ENCODE data around the gene TJP3. TPM values are rescaled to one million over a fixed set of nuclear protein-coding genes. Genes with fewer than 3 reads are reported as not detected.

The TJP3 gene
- total RNA-seq, 1 donor from 2014 or later = 21.7 TPM

GRCh38 chr19:3674784-3675543, 33.2 kb upstream of the TJP3 start:
- peaks cover under 1% of the 10 kb centered on the region for H3K36me3 Mint-ChIP-seq
- no peak for DNase-seq (ENCODE audit: low spot score in 2 of 2, unreplicated experiment in 2 of 2)

GRCh38 chr19:3678188-3678587, 30.0 kb upstream of the TJP3 start:
- Mint-ChIP-seq H3K36me3 (peaks cover 2% of the 10 kb centered on the region), H3K4me3 (no peak overlapping the region), H3K27ac (no peak overlapping the region), H3K4me1 (peaks cover 3% of the 10 kb centered on the region), H3K9me3 (no peaks in the 10 kb centered on the region), H3K27me3 (ENCODE audit: low read depth) (no peaks in the 10 kb centered on the region)
- DNase-seq (ENCODE audit: low spot score in 2 of 2, unreplicated experiment in 2 of 2) = no peak
- no peak for TF ChIP-seq CTCF (IDR thresholded peaks at IDR 0.05; ENCODE audit: unreplicated experiment)

More at GRCh38 chr19:3674784-3675543, 33.2 kb upstream of the TJP3 start:
- H3K27ac Mint-ChIP-seq = no peak overlapping the region
- TF ChIP-seq CTCF (IDR thresholded peaks at IDR 0.05; ENCODE audit: unreplicated experiment) = no peak
- H3K9me3 Mint-ChIP-seq = no peaks in the 10 kb centered on the region
- H3K4me1 Mint-ChIP-seq = peaks cover 18% of the 10 kb centered on the region
- no peaks in the 10 kb centered on the region for H3K27me3 Mint-ChIP-seq (ENCODE audit: low read depth)
- H3K4me3 Mint-ChIP-seq = no peak overlapping the region

- H3K27me3 Mint-ChIP-seq (ENCODE audit: low read depth) = no peaks in the 10 kb centered on the region
- H3K4me3 Mint-ChIP-seq = no peak overlapping the region
- no peak overlapping the region for H3K27ac Mint-ChIP-seq
- TF ChIP-seq CTCF (IDR thresholded peaks at IDR 0.05; ENCODE audit: unreplicated experiment) = no peak
- peaks cover 8% of the 10 kb centered on the region for H3K36me3 Mint-ChIP-seq
- peaks cover 9% of the 10 kb centered on the region for H3K4me1 Mint-ChIP-seq
- H3K9me3 Mint-ChIP-seq = no peaks in the 10 kb centered on the region
- DNase-seq (ENCODE audit: low spot score in 2 of 2, unreplicated experiment in 2 of 2) = no peak
Measured at GRCh38 chr19:3679138-3679537, 29.0 kb upstream of the TJP3 start.

- DNase-seq (ENCODE audit: low spot score in 2 of 2, unreplicated experiment in 2 of 2) = no peak
- Mint-ChIP-seq H3K9me3 (no peaks in the 10 kb centered on the region), H3K27ac (no peak overlapping the region), H3K36me3 (peaks cover 11% of the 10 kb centered on the region), H3K4me1 (peaks cover 10% of the 10 kb centered on the region), H3K4me3 (no peak overlapping the region), H3K27me3 (ENCODE audit: low read depth) (no peaks in the 10 kb centered on the region)
- no peak for TF ChIP-seq CTCF (IDR thresholded peaks at IDR 0.05; ENCODE audit: unreplicated experiment)
Measured at GRCh38 chr19:3679581-3679980, 28.6 kb upstream of the TJP3 start.

GRCh38 chr19:3680939-3681338, 27.2 kb upstream of the TJP3 start:
- Mint-ChIP-seq H3K27ac (no peak overlapping the region), H3K36me3 (peaks cover 15% of the 10 kb centered on the region), H3K4me3 (no peak overlapping the region), H3K9me3 (no peaks in the 10 kb centered on the region), H3K4me1 (peaks cover 10% of the 10 kb centered on the region), H3K27me3 (ENCODE audit: low read depth) (no peaks in the 10 kb centered on the region)
- TF ChIP-seq CTCF (IDR thresholded peaks at IDR 0.05; ENCODE audit: unreplicated experiment) = no peak
- no peak for DNase-seq (ENCODE audit: low spot score in 2 of 2, unreplicated experiment in 2 of 2)
